NCI-H748 treated with DMSO at 0.1 percent for 48 hours (cell line): ENCODE measurements around the gene PIM1.
"Not testable (repeated sequence)": the region's sequence is repeated elsewhere in the genome, so short reads cannot be mapped to it uniquely, and the experiment has no call there.

Experiments
- DNase-seq: peaks from one replicate; lab custom pipeline; 2025; lab: John Stamatoyannopoulos, UW

The PIM1 gene

GRCh38 chr6:37190159-37190535 lies 20.2 kb downstream of the PIM1 start:
- DNase-seq = no peak

GRCh38 chr6:37192666-37193065 lies 22.7 kb downstream of the PIM1 start:
- DNase-seq = peak; percentile 62

GRCh38 chr6:37194886-37195285 lies 24.9 kb downstream of the PIM1 start:
- DNase-seq = not testable (repeated sequence)

GRCh38 chr6:37196451-37196850 lies 26.5 kb downstream of the PIM1 start:
- DNase-seq = not testable (repeated sequence)

GRCh38 chr6:37200085-37200484 lies 30.1 kb downstream of the PIM1 start:
- DNase-seq = no peak

- DNase-seq = no peak
Measured at GRCh38 chr6:37201726-37202125, 31.8 kb downstream of the PIM1 start.

GRCh38 chr6:37202788-37203491 lies 33.0 kb downstream of the PIM1 start:
- DNase-seq = no peak

- no peak for DNase-seq
Measured at GRCh38 chr6:37204014-37204751, 34.2 kb downstream of the PIM1 start.

- DNase-seq = no peak
Measured at GRCh38 chr6:37205175-37205996, 35.4 kb downstream of the PIM1 start.

- DNase-seq = no peak
Measured at GRCh38 chr6:37205997-37206340, 36.0 kb downstream of the PIM1 start.

- DNase-seq = no peak
Measured at GRCh38 chr6:37206622-37207021, 36.7 kb downstream of the PIM1 start.

GRCh38 chr6:37207903-37208456 lies 38.0 kb downstream of the PIM1 start:
- peak; percentile 94 for DNase-seq

GRCh38 chr6:37208793-37209192 lies 38.8 kb downstream of the PIM1 start:
- no peak for DNase-seq

- no peak for DNase-seq
Measured at GRCh38 chr6:37209461-37210205, 39.7 kb downstream of the PIM1 start.

GRCh38 chr6:37210313-37210968 lies 40.5 kb downstream of the PIM1 start:
- DNase-seq = peak; percentile 86

GRCh38 chr6:37212268-37212667 lies 42.3 kb downstream of the PIM1 start:
- no peak for DNase-seq

- no peak for DNase-seq
Measured at GRCh38 chr6:37218061-37218460, 48.1 kb downstream of the PIM1 start.

- DNase-seq = no peak
Measured at GRCh38 chr6:37218511-37218910, 48.6 kb downstream of the PIM1 start.

GRCh38 chr6:37221585-37222124 lies 51.7 kb downstream of the PIM1 start:
- DNase-seq = no peak

- peak; percentile 95 for DNase-seq
Measured at GRCh38 chr6:37222125-37222967, 52.4 kb downstream of the PIM1 start.
